GM18511 (cell line): ENCODE results near the gene ZNF329.
A peak's percentile ranks its signal among the peaks of the same experiment; 100 is the strongest.

Source experiments
- ATAC-seq: cut with Tn5 transposase; IDR thresholded peaks from one replicate; pipeline ENCODE4 v1.9.1; 2021; ENCODE audit warnings: mild to moderate bottlenecking, moderate library complexity; ENCODE audit not compliant: unreplicated experiment

The ZNF329 gene

DNA sequence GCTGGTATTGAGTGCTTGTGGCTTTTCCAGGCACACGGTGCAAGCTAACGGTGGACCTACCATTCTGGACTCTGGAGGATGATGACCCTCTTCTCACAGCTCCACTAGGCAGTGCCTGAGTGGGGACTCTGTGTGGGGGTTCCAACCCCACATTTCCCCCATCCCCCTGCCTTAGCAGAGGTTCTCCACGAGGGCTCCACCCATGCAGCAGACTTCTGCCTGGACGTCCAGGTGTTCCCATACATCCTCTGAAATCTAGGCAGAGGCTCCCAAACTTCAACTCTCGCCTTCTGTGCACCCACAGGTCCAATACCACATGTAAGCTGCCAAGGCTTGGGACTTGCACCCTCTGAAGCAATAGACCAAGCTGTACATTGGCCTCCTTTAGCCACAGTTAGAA, 27.2 kb downstream of the ZNF329 start:
- no peak for ATAC-seq

DNA sequence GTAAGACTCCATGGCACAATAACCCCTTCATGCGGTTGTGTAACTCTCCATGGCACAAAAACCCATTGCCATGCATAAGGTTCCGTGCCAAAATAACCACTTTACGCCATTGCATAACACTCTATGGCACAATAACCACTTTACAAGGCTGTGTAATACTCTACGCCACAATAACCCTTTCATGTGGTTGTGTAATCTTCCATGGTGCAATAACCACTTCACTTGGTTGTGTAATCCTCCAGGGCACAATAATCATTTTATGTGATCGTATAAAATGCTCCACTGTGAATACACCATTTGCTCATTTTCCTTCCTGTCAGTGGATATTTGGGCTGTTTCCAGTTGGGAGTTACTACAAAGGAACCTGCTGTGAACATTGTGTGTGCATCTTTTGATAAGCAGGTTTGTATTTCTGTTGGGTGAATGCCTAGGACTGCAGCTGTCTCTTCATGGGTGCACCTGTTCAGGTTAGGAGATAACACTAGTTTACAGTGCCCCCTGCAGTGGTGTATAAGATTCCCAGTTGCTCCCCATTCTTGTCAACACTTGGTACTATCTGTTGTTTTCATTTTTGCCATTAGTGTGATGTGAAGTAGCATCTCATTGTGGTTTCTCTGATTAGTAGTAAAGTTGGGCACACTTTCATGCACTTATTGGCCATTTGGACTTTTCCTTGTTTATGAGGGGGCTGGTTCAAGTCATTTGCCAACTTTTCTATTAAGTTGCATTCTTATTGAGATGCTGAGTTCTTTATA, 31.4 kb downstream of the ZNF329 start:
- no peak for ATAC-seq

GRCh38 chr19:58117841-58118575, 32.6 kb downstream of the ZNF329 start:
- no peak for ATAC-seq

- no peak for ATAC-seq
Observed at GRCh38 chr19:58108546-58108817, 42.1 kb downstream of the ZNF329 start.

GRCh38 chr19:58107778-58108545, 42.6 kb downstream of the ZNF329 start:
- no peak for ATAC-seq

DNA sequence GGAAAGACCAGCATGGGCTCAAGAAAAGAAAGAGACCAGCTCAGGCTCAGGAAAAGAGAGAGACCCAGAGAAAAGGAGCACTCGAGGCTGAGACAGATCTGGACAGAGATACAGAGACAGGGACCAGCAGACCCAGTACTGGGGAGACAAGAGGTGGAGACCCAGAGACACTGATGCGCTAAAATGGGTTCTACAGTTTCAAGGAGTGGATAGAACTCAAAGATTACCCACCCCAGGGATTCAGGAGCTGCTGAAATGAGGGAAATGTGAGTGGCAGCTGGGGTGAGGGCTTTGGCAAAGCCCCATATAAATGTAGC, 51.9 kb downstream of the ZNF329 start:
- no peak for ATAC-seq

DNA sequence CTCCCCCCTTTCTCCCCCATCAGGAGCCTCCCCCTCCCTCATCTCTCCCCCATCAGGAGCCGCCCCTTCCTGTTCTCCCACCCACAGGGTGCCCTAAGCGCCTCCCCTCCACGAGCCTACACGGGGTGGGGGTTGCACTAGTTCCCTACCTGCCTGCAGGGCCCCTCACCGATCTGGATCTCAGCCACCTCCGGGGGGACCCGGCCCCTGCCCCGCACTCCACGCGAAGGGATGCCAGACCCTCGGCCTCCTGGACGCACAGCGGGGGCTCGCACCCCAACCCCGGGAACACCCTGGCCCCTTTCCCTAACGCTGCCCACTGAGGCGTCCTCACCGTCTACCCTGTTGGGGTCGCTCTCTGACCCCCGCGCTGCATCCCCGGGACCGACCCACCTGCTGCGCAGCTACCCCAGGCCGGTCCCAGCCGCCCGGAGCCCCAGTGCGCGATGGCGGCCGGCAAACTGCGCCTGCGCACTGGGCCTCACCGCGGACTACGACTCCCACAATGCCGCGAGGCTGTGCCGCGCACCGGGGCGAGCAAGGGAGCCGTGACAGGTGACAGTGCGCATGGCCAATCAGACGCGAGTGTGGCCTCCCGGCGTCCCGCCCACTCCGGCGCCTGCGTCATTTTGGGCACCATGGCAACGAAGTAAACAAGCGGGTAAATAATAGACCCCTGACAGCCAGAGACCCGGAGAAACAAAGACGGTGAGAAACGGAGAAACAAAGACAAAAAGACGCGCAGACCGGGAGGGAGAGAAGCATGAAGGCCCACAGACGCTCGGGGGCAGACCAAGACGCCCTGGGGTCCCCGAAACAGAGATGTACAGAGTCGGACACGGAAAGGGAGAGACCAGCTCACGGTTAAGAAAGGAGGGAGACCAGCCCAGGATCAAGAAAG, 52.6 kb downstream of the ZNF329 start, which contains the start of gene ZSCAN18:
TSS of gene ZSCAN18 (minus strand) at position 451 of the 901 bp plus-strand sequence. CDS start 7,964 bp downstream, outside the sequence.
- peak; percentile 68 for ATAC-seq

GRCh38 chr19:58097349-58097748, 53.2 kb downstream of the ZNF329 start:
- no peak for ATAC-seq

DNA sequence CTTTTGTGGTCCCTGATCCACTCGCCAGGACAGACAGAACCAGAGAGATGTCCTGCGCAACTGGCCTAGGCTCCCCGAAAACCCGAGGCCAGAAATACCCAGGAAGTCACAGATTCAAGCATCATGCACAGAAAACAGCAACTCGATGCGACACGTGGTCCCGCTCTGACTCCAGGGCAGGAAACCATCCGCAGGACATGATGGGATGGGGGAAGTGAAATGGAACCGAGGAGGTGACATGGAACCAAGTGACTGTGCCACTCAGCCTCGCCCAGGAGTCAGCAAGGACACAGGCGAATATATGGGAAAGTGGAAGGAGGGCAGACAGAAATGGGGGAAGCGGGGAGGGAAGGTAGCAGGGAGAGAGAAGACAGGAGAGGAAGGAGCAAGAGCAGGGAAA, 53.7 kb downstream of the ZNF329 start:
- ATAC-seq: no peak

DNA sequence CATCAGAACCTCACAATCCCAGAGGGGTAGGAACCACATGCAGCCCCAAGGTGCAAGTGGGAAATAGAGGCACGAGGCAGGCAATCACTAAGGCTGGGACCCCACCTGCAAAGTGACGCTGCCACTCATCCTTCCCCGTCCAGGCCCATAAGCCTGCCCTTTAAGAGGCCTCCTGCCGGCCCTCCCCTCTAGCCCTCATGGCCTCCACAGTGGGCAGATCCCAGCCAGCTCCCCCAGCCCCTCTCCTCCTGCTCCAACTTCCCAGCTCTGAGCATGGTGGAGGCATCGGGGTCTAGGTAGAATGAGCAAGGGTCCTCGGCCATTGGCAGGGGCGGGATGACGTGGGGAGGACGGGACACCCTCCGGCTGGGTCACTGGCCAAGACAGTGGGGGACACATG, 55.3 kb downstream of the ZNF329 start:
- ATAC-seq: no peak

DNA sequence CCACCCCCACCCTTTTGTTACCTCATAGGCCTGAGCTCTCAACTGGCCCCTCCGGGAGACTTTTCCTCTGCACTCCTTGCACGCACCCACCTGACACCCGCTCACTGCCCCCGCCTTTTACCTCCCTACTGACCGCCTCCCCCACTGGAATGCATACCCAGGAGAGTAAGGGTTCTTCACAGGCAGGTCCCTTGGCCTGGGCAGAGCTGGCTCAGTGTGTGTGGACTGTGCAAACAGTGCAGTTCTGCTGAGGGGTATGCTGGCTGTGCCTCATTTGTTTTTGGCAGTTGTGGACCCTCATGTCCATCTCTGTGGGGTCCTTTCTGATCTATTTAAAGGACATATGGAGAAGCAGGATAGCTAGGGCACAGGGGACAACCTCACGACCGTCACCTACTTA, 57.5 kb downstream of the ZNF329 start:
- no peak for ATAC-seq

DNA sequence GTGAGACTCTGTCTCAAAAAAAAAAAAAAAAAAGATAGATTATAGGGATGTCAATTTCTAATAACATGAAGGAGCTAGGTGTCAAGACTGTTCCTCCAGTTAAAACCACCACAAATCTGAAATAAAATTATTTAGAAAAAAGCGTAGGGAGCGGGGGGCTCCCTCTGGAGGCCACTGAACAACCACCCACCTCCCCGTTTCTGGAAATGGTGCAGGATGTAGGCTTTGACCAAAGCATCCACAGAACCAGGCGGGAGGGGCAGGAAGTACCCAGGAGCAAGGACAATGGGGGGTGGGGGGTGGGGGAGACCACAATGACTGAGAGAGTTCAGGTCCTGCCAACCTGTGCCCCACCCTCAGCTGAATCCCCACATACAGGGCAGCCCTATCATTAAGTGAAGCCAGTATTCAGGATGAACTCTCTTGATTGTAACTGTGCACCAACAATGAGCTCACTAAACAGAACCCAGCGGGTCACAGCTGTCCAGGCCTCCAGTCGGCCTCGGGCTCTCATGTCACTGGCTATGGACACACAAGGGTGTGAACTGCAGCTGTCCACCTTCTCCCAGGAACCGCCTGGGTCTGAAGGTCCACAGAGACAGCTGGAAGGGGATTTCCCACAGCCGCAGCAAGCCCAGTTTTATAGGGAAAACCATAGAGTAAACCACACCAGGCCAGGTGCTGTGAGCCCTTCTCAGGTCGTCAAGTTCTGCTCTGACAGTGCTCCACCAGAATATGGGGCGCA, 59.2 kb downstream of the ZNF329 start:
- ATAC-seq: no peak

DNA sequence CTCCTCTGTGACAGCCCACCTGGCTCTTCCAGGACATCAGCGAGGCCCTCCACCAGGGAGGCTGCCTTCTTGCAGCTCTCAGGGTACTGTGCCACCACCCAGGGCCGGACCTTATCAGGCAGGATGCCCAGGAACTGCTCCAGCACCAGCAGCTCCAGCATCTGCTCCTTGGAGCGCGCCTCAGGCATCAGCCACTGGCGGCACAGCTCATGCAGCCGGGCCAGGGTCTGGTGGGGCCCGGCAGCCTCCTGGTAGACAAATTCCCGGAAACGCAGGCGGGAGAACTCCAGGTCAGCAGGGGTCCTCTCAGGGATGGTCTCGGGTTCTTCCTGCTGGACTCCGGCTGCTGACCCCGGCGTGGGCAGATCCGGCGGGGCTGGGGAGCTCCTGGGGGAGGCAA, 60.7 kb downstream of the ZNF329 start:
- no peak for ATAC-seq

GRCh38 chr19:58088521-58089052, 62.0 kb downstream of the ZNF329 start:
- ATAC-seq: no peak

DNA sequence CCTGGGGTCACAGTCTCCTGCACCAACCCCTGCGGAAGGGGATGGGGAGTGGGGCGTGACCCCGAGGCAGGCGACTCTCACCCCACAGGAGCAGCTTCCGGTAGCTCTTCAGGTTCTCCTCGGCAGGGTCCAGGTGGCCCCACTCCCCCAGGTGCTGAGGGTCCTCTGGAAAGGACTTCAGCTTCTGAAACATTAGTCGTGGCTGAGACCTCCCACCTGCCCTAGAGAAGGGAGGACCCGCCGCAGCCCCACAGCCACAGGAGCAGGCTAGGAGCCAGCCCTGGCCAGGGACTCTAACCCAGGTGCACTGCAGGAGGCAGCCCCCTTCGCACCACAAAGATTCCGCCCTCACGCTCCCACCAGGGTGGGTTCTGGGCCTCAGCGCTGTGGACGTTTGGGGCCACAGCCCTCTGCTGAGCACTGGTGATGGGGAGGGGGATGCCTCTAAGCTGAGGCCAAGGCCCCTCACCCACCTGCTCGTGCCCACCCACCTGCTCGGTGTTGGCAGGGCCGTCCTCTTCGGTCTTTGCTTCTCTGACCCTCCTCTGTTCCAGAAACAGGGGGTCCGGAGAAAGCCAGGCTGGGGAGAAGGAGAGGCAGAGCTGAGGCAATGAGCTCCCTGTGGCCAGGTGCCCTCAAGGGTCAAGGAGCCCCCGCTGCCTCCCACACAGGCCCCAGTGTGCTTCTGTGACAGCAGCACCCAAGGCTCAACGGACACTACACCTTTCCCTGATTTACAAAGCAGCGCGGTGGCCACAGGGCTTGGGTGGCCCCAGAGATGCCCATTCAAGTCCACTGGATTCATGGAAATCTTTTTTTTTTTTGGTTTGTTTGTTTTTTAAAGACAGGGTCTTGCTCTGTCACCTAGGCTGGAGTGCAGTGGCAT, 63.5 kb downstream of the ZNF329 start:
- no peak for ATAC-seq

DNA sequence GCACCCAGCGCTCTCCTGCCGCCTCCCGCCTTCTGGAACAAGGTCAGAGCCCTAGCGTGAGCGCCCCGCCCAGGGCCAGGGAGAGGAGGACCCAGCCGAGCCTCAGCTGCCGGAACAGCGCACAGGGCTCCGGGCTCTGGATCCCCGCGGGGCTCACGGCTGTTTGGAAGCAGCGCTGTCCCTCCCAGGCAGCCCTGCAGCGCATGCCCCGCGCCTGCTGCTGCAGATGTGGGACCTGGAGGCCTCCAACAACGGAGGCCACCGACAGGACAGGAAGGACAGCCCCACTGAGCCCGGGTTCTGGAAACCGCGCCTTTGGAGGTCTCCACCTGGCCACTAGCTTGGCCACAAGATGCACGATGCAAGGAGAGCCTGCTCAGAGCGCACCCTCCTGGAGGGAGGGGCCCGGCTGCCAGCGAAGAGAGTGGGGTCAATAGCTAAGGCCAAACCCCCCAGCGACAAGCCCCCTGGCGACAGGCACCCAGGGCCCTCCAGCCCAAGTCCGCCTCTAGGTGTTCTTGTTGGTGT, 65.2 kb downstream of the ZNF329 start:
- ATAC-seq: no peak

- ATAC-seq: no peak
Observed at GRCh38 chr19:58084596-58085347, 65.8 kb downstream of the ZNF329 start.

- ATAC-seq: no peak
Observed at GRCh38 chr19:58083021-58083420, 67.6 kb downstream of the ZNF329 start.
